A549 (cell line): ENCODE results near the gene SLAIN2. TPM values are rescaled to one million over a fixed set of nuclear protein-coding genes. Genes with fewer than 3 reads are reported as not detected.

Experiments
- ATAC-seq, 2 experiments: fragments of 200-7000 bp in 1 of 2; fragments of >200 bp in 1 of 2; cut with Nextera tagmentation in 1 of 2; cut with Tn5 transposase in 1 of 2; 3 replicates each; pipeline versions ENCODE4 v1.8.0 to v1.9.1; 2018 to 2020; ENCODE audit warnings: mild to moderate bottlenecking in 1 of 2, moderate library complexity in 1 of 2
- CTCF ChIA-PET: fragments of 300-600 bp; sonication (Branson Sonifier 250); formaldehyde crosslinking; extraction: SDS; loops from one replicate; lab custom pipeline; 2021; ENCODE audit warnings: antibody characterized with exemption, inconsistent platforms; lab: Yijun Ruan, JAX
- POLR2A ChIA-PET: fragments of 350-600 bp; formaldehyde crosslinking; extraction: SDS; loops from one replicate; lab custom pipeline; 2021; ENCODE audit warnings: antibody characterized with exemption, inconsistent platforms; lab: Yijun Ruan, JAX
- DNase-seq, 2 experiments: peaks; one replicate each; pipeline versions ENCODE4 v3.0.0 to v3.0.0-alpha.2; 2011 to 2016; ENCODE audit warnings: low read depth in 1 of 2, low spot score in 1 of 2
- FAIRE-seq: peaks from 2 replicates; lab custom pipeline; 2011; peaks lifted over from hg19 to GRCh38; lab: Jason Lieb, UNC
- H3K27ac ChIP-seq, 2 experiments: fragments of >200 bp; sonication (Bioruptor Twin); formaldehyde crosslinking; 3 replicates each; pipeline ENCODE4 v1.5.1; 2016 to 2017
- H3K4me1 ChIP-seq: fragments of >200 bp; sonication (Bioruptor Twin); formaldehyde crosslinking; 3 replicates; pipeline ENCODE4 v1.6.1; 2016
- H3K4me2 ChIP-seq: fragments of >200 bp; sonication (Bioruptor Twin); formaldehyde crosslinking; 3 replicates; pipeline ENCODE4 v1.6.1; 2016
- H3K4me3 ChIP-seq: fragments of >200 bp; sonication (Bioruptor Twin); formaldehyde crosslinking; 3 replicates; pipeline ENCODE4 v1.5.1; 2016
- H3K9me3 ChIP-seq: fragments of >200 bp; sonication (Bioruptor Twin); formaldehyde crosslinking; 3 replicates; pipeline ENCODE4 v1.6.1; 2016
- BCL3 ChIP-seq: fragments of >200 bp; sonication (Bioruptor Twin); formaldehyde crosslinking; IDR thresholded peaks from 3 replicates; pipeline ENCODE4 v1.6.1; 2016
- BHLHE40 ChIP-seq: IDR thresholded peaks from 2 replicates; pipeline ENCODE4 v1.6.1; 2012; ENCODE audit warnings: low read depth, low read length, inconsistent platforms
- CBX2 ChIP-seq: fragments of 200-600 bp; sonication (generic); IDR thresholded peaks from 2 replicates; pipeline ENCODE4 v1.6.1; 2016; ENCODE audit warnings: low read depth, mild to moderate bottlenecking, borderline replicate concordance
- CHD2 ChIP-seq: fragments of 150-350 bp; IDR thresholded peaks from 2 replicates; pipeline ENCODE4 v1.6.1; 2014; ENCODE audit warnings: low read length; ENCODE audit not compliant: partially characterized antibody
- CHD4 ChIP-seq: fragments of 200-600 bp; sonication (generic); IDR thresholded peaks from 2 replicates; pipeline ENCODE4 v1.6.1; 2016; ENCODE audit warnings: antibody characterized with exemption, mild to moderate bottlenecking, borderline replicate concordance
- ELK1 ChIP-seq: fragments of 150-350 bp; IDR thresholded peaks from 2 replicates; pipeline ENCODE4 v1.6.1; 2014; ENCODE audit warnings: low read depth, mild to moderate bottlenecking, low read length
- ESRRA ChIP-seq: fragments of 150-350 bp; IDR thresholded peaks from 2 replicates; pipeline ENCODE4 v1.6.1; 2014; ENCODE audit warnings: mild to moderate bottlenecking, low read length, borderline replicate concordance
- FOSL2 ChIP-seq, 2 experiments: fragments of 450-650 bp in 1 of 2; fragments of >200 bp in 1 of 2; sonication (Bioruptor Twin) in 1 of 2; formaldehyde crosslinking; IDR thresholded peaks; 2 replicates each; pipeline versions ENCODE4 v1.5.0 to v1.6.1; 2016 to 2020; ENCODE audit warnings: mild to moderate bottlenecking in 1 of 2, moderate library complexity in 1 of 2
- FOXS1 ChIP-seq: fragments of 250-450 bp; sonication (Bioruptor Pico); IDR thresholded peaks from 2 replicates; pipeline ENCODE4 v1.5.0; 2020; ENCODE audit warnings: mild to moderate bottlenecking, moderate library complexity
- HDAC2 ChIP-seq: fragments of 200-600 bp; sonication (generic); IDR thresholded peaks from 2 replicates; pipeline ENCODE4 v1.6.1; 2016
- HES2 ChIP-seq: fragments of >200 bp; sonication (Bioruptor Twin); formaldehyde crosslinking; IDR thresholded peaks from 2 replicates; pipeline ENCODE4 v1.6.1; 2016
- MAX ChIP-seq: IDR thresholded peaks from 2 replicates; pipeline ENCODE4 v1.6.1; 2012
- NFE2L2 ChIP-seq: fragments of 150-350 bp; conservative IDR thresholded peaks from 2 replicates; pipeline ENCODE4 v1.6.1; 2014; ENCODE audit warnings: low read length
- PBX3 ChIP-seq: IDR thresholded peaks from 2 replicates; pipeline ENCODE4 v1.6.1; 2012
- POLR2AphosphoS2 ChIP-seq: conservative IDR thresholded peaks from 2 replicates; pipeline ENCODE4 v1.6.1; 2012; ENCODE audit warnings: low read length, improper control_type of control experiment, inconsistent platforms
- RAD21 ChIP-seq, 2 experiments: fragments of >200 bp in 1 of 2; sonication (Bioruptor Twin) in 1 of 2; formaldehyde crosslinking in 1 of 2; IDR thresholded peaks in 1 of 2; conservative IDR thresholded peaks in 1 of 2; 2 replicates in 1 of 2; 3 replicates in 1 of 2; pipeline ENCODE4 v1.6.1; 2012 to 2018; ENCODE audit warnings: inconsistent platforms in 1 of 2
- RARB ChIP-seq: fragments of 250-450 bp; sonication (Bioruptor Pico); IDR thresholded peaks from 2 replicates; pipeline ENCODE4 v1.8.0; 2021; ENCODE audit warnings: mild to moderate bottlenecking, moderate library complexity
- SMC3 ChIP-seq: fragments of >200 bp; sonication (Bioruptor Twin); formaldehyde crosslinking; IDR thresholded peaks from 3 replicates; pipeline ENCODE4 v1.6.1; 2018; ENCODE audit warnings: inconsistent platforms
- SREBF2 ChIP-seq: fragments of 450-650 bp; IDR thresholded peaks from 2 replicates; pipeline ENCODE4 v1.6.1; 2014; ENCODE audit warnings: mild to moderate bottlenecking, moderate library complexity
- TP53 ChIP-seq: fragments of 250-450 bp; sonication (Bioruptor Pico); IDR thresholded peaks from 2 replicates; pipeline ENCODE4 v1.5.0; 2021; ENCODE audit warnings: mild to moderate bottlenecking, moderate library complexity
- WGBS: methylation state at CpG from one replicate; pipeline ENCODE4 v1.1.6; 2017; ENCODE audit errors: missing lambda C conversion rate; 5-methylcytosine and 5-hydroxymethylcytosine counted together
- polyA plus RNA-seq, 4 experiments: library from polyadenylated mRNA; depleted of rRNA in 3 of 4; stranded (reverse); fragments of >200 nt; fragmentation: RNase III in 1 of 4; extraction: RNeasy Plus Mini Kit Qiagen cat#74134 plus additional on column Dnase treatment in 1 of 4; gene quantifications; 2 replicates in 3 of 4; 3 replicates in 1 of 4; pipeline ENCODE4 v1.2.3, GENCODE V29; 2011 to 2017

Gene SLAIN2
- polyA plus RNA-seq, 2 of the 4 experiments (the other 2 are of a cell fraction) = 14.4 to 14.6 TPM

- no peak for ATAC-seq
- Histone ChIP-seq H3K4me1 (no peaks in the 10 kb centered on the region), H3K9me3 (no peaks in the 10 kb centered on the region), H3K27ac (no peak overlapping the region), H3K4me3 (no peak overlapping the region), H3K4me2 (no peak overlapping the region)
- no peak for DNase-seq
- no peak for FAIRE-seq
- WGBS = 58% methylated on average over 6 of the region's 6 CpGs
- ChIA-PET CTCF (interaction anchor here (0.9 kb wide), 1 partner anchor 169 kb away, joined by 3 read pairs; no protein-coding TSS in a partner anchor), POLR2A (no interaction called here)
- TF ChIP-seq MAX (no peak), CHD2 (no peak), FOSL2 (IDR thresholded peaks at IDR 0.05) (no peak), FOSL2 (CRISPR knock-in tag; IDR thresholded peaks at IDR 0.05) (no peak), PBX3 (no peak), POLR2AphosphoS2 (no peak), HES2 (no peak), NFE2L2 (no peak), CHD4 (no peak), ESRRA (no peak), ELK1 (no peak), HDAC2 (no peak), FOXS1 (CRISPR knock-in tag) (no peak), CBX2 (no peak), RAD21 (conservative IDR thresholded peaks at IDR 0.05 in 1 of 2, IDR thresholded peaks at IDR 0.05 in 1 of 2) (no peak), BHLHE40 (no peak), SREBF2 (no peak)
These were observed 45.0 kb upstream of the SLAIN2 start for GRCh38 chr4:48296365-48296764.

- FAIRE-seq = no peak
- no peaks in the 10 kb centered on the region for H3K9me3 ChIP-seq
- ChIA-PET CTCF (interaction anchor here (0.6 kb wide), 1 partner anchor 115 kb away, joined by 3 read pairs; no protein-coding TSS in a partner anchor), POLR2A (no interaction called here)
- WGBS = 95% methylated on average over 2 of the region's 2 CpGs
- H3K27ac ChIP-seq = no peak overlapping the region
- no peak for TF ChIP-seq RARB
- H3K4me2 ChIP-seq = no peak overlapping the region
- H3K4me3 ChIP-seq = no peak overlapping the region
- no peak for DNase-seq
- ATAC-seq = no peak
- H3K4me1 ChIP-seq = no peaks in the 10 kb centered on the region
These were observed 44.0 kb upstream of the SLAIN2 start for GRCh38 chr4:48297256-48297846.

GRCh38 chr4:48299560-48299959, 41.8 kb upstream of the SLAIN2 start:
- CTCF ChIA-PET = interaction anchor here (1.0 to 1.3 kb wide), 2 partner anchors 18 to 24 kb away, joined by 3 to 4 read pairs; no protein-coding TSS in a partner anchor
- TF ChIP-seq TP53 (CRISPR knock-in tag) = no peak
- TF ChIP-seq BCL3 = no peak
- TF ChIP-seq SMC3 = no peak
- Histone ChIP-seq H3K4me1 (no peaks in the 10 kb centered on the region), H3K4me3 (no peak overlapping the region), H3K9me3 (no peaks in the 10 kb centered on the region), H3K27ac (no peak overlapping the region), H3K4me2 (no peak overlapping the region)
- no peak for FAIRE-seq
- POLR2A ChIA-PET = no interaction called here
- 69% methylated on average over 4 of the region's 4 CpGs for WGBS
- no peak for ATAC-seq
- DNase-seq = no peak
